ENCODE results near the gene C16orf96. TPM values are rescaled to one million over a fixed set of nuclear protein-coding genes. Genes with fewer than 3 reads are reported as not detected.
A peak's percentile ranks its signal among the peaks of the same experiment; 100 is the strongest.

The C16orf96 gene
- total and polyA plus RNA-seq, 2 of the 13 experiments (the other 11 are each of a cell fraction or from before 2014, with no cell fraction given) = 0.03 TPM; not detected in 1

- peak; percentile 99 for TF ChIP-seq ZSCAN9 (CRISPR knock-in tag; IDR thresholded peaks at IDR 0.05; ENCODE audit: borderline replicate concordance)
- no peak for TF ChIP-seq SSRP1 (CRISPR knock-in tag; IDR thresholded peaks at IDR 0.05)
- peak; percentile 97 for TF ChIP-seq ZMYM4 (CRISPR knock-in tag; IDR thresholded peaks at IDR 0.05)
- peak; percentile 98 for TF ChIP-seq ZBTB42 (CRISPR knock-in tag; IDR thresholded peaks at IDR 0.05)
- TF ChIP-seq BCLAF1 (IDR thresholded peaks at IDR 0.05) = no peak
- TF ChIP-seq HDAC6 (IDR thresholded peaks at IDR 0.05; ENCODE audit: low read depth, low read length) = no peak
- peak; percentile 93 for TF ChIP-seq CBX5 (CRISPR knock-in tag; IDR thresholded peaks at IDR 0.05; ENCODE audit: borderline replicate concordance)
- TF ChIP-seq DR1 (CRISPR knock-in tag; IDR thresholded peaks at IDR 0.05) = peak; percentile 96
- TF ChIP-seq SKIL (CRISPR knock-in tag; IDR thresholded peaks at IDR 0.05; ENCODE audit: borderline replicate concordance) = peak; percentile 62; the same call in 1 of the 2 replicates
- peak; percentile 72 for TF ChIP-seq U2AF1 (optimal IDR thresholded peaks at IDR 0.05; ENCODE audit: low read depth, low read length)
- TF ChIP-seq MLXIP (CRISPR knock-in tag; IDR thresholded peaks at IDR 0.05; ENCODE audit: borderline replicate concordance) = peak; percentile 96
- peak; percentile 99 for TF ChIP-seq BCL3 (CRISPR knock-in tag; IDR thresholded peaks at IDR 0.05)
- peak; percentile 97 for TF ChIP-seq ZNF75D (CRISPR knock-in tag; IDR thresholded peaks at IDR 0.05; ENCODE audit: borderline replicate concordance)
- peak; percentile 91 for TF ChIP-seq NCOR1 (IDR thresholded peaks at IDR 0.05; ENCODE audit: borderline replicate concordance, low read length)
- TF ChIP-seq MYNN (CRISPR knock-in tag; IDR thresholded peaks at IDR 0.05; ENCODE audit: low read depth) = peak; percentile 97
- peak; percentile 99; the same call in 1 of the 2 replicates for TF ChIP-seq CREBL2 (CRISPR knock-in tag; IDR thresholded peaks at IDR 0.05; ENCODE audit: borderline replicate concordance)
Measured at GRCh38 chr16:4538350-4539235, 17.5 kb upstream of the C16orf96 start, which contains the start of gene CDIP1 (continued).

Measured in HepG2 (cell line).